Endodermal cell (in vitro differentiated cells): Measurements from ENCODE around the gene RAB3C. TPM values are rescaled to one million over a fixed set of nuclear protein-coding genes. Genes with fewer than 3 reads are reported as not detected.

Experiments
- DNase-seq: peaks from one replicate; pipeline ENCODE4 v3.0.0-alpha.2; 2017
- H3K27ac ChIP-seq: 2 replicates; pipeline ENCODE4 v1.5.1; 2013; ENCODE audit warnings: mild to moderate bottlenecking, low read depth, low read length, moderate library complexity
- H3K27me3 ChIP-seq: 2 replicates; pipeline ENCODE4 v1.6.1; 2013; ENCODE audit warnings: mild to moderate bottlenecking, low read length, moderate library complexity; ENCODE audit not compliant: insufficient read depth, control insufficient read depth, poor library complexity, severe bottlenecking
- H3K36me3 ChIP-seq: 2 replicates; pipeline ENCODE4 v1.7.0; 2013; ENCODE audit warnings: mild to moderate bottlenecking, low read length, moderate library complexity; ENCODE audit not compliant: control insufficient read depth, insufficient read depth
- H3K4me1 ChIP-seq: one replicate; pipeline ENCODE4 v1.7.0; 2013; ENCODE audit warnings: low read length; ENCODE audit not compliant: control insufficient read depth, insufficient read depth
- H3K4me3 ChIP-seq: 2 replicates; pipeline ENCODE4 v1.5.1; 2013; ENCODE audit warnings: mild to moderate bottlenecking, low read length, moderate library complexity
- H3K9ac ChIP-seq: 2 replicates; pipeline ENCODE4 v1.6.1; 2013; ENCODE audit warnings: mild to moderate bottlenecking, low read length, moderate library complexity; ENCODE audit not compliant: poor library complexity, severe bottlenecking; ENCODE audit errors: extremely low read depth
- H3K9me3 ChIP-seq: 2 replicates; pipeline ENCODE4 v1.6.1; 2013; ENCODE audit warnings: mild to moderate bottlenecking, low read length, moderate library complexity; ENCODE audit not compliant: control insufficient read depth
- H3K27ac Mint-ChIP-seq: 2 replicates; pipeline ENCODE4 v1.8.0; 2020; ENCODE audit warnings: mixed read lengths
- H3K27me3 Mint-ChIP-seq: 2 replicates; pipeline ENCODE4 v1.8.0; 2021; ENCODE audit warnings: mild to moderate bottlenecking, mixed read lengths; ENCODE audit not compliant: insufficient read depth
- H3K36me3 Mint-ChIP-seq: 2 replicates; pipeline ENCODE4 v1.8.0; 2020; ENCODE audit warnings: low read depth, mixed read lengths
- H3K4me1 Mint-ChIP-seq: 2 replicates; pipeline ENCODE4 v1.8.0; 2020; ENCODE audit warnings: mixed read lengths
- H3K4me3 Mint-ChIP-seq: 2 replicates; pipeline ENCODE4 v1.8.0; 2020; ENCODE audit warnings: mild to moderate bottlenecking, moderate library complexity, mixed read lengths
- H3K9me3 Mint-ChIP-seq: 2 replicates; pipeline ENCODE4 v1.8.0; 2020; ENCODE audit warnings: mild to moderate bottlenecking, mixed read lengths
- CTCF ChIP-seq: fragments of 200-600 bp; sonication (generic); conservative IDR thresholded peaks from 2 replicates; pipeline ENCODE4 v1.5.0; 2021; ENCODE audit warnings: antibody characterized with exemption, mild to moderate bottlenecking
- WGBS, 2 experiments: methylation state at CpG; one replicate each; pipeline versions ENCODE4 v1.1.5 to v1.1.7; 2013; ENCODE audit warnings: missing lambda C conversion rate in 2 of 2, mixed read lengths in 1 of 2; ENCODE audit not compliant: insufficient coverage in 1 of 2, insufficient read length in 1 of 2; 5-methylcytosine and 5-hydroxymethylcytosine counted together
- total RNA-seq, 2 donors: library from RNA; stranded (reverse); fragmentation: NEBNext Ultra II Directional in 1 of 2; extraction: Animal tissue kit (Norgen Biotek cat#: 25700) in 1 of 2; gene quantifications; 2 replicates in 1 of 2; 3 replicates in 1 of 2; pipeline ENCODE4 v1.2.1, GENCODE V29; 2021

The RAB3C gene
- total RNA-seq, 2 donors from 2014 or later, result 5.8 to 15.1 TPM

DNA sequence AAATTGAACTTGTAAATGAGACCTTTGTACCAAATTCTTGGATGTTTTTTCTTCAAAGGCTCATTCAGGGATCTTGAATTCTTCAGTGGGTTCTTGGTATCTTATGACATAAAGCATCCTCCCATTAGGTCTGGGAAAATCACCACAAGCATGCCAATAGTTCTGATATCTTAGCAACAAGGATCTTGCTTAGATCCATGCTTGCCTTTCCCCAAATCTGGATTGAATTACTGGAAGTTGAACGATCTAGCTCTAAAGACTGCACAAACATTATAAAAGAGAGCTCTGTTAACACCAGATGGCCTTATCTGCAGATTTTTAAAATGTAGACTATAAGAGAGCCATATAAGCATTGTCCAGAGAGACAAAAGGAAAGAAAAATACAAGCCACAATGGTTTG, 266.3 kb downstream of the RAB3C start:
- no peaks in the 10 kb centered on the region for H3K9me3 ChIP-seq
- no peak for DNase-seq
- Mint-ChIP-seq H3K27me3 (no peaks in the 10 kb centered on the region), H3K4me3 (no peak overlapping the region), H3K4me1 (peaks cover 16% of the 10 kb centered on the region), H3K9me3 (no peaks in the 10 kb centered on the region), H3K36me3 (no peaks in the 10 kb centered on the region), H3K27ac (no peak overlapping the region)
- no peaks in the 10 kb centered on the region for H3K27me3 ChIP-seq
- no peak overlapping the region for H3K9ac ChIP-seq
- H3K27ac ChIP-seq, result peak overlapping the region; percentile 66
- TF ChIP-seq CTCF, result no peak
- no peak overlapping the region for H3K4me3 ChIP-seq
- WGBS, 2 experiments, result 96% methylated on average over 1 of the region's 1 CpG; no CpG with 5 or more reads in 1 of the 2 experiments
- peaks cover 22% of the 10 kb centered on the region for H3K4me1 ChIP-seq
- H3K36me3 ChIP-seq, result no peaks in the 10 kb centered on the region

DNA sequence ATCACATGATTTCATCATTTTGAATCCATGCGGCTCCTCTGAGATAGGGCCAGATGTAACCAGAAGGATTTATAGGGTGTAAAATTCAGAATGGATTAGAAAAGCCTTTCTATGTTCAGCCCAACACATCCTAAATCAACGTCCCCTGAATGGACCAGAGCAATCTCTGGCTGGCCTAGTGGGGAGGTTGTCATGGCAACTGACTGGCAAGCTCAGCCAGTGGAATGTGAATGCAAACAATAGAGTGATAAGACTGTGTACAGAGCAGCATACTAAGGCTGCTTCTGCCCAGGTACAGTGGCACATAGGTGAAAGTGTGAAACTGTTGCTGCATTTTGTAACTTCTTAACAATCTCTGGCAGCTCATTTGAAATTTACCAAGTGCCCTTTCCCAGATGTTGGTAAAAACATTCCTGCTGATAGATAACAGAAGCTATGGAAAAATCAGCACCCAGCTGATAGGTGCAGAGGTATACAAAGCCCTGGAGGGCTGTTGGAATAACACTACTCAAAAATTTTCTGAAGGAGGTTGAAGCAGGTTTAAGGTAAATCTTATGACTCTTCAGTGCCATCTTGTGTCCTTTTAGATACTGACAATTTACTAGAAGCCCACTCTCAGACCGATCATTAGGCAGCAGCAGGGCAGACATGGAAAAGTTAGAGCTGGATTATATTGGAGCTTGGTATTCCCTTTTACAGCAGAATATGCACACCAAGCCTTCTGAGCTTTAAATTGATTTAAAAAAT, 267.2 kb downstream of the RAB3C start:
- peaks cover 22% of the 10 kb centered on the region for H3K4me1 ChIP-seq
- no peak overlapping the region for H3K27ac Mint-ChIP-seq
- H3K27me3 ChIP-seq, result no peaks in the 10 kb centered on the region
- no peak overlapping the region for H3K4me3 Mint-ChIP-seq
- H3K9ac ChIP-seq, result no peak overlapping the region
- no peaks in the 10 kb centered on the region for H3K36me3 Mint-ChIP-seq
- H3K4me3 ChIP-seq, result no peak overlapping the region
- TF ChIP-seq CTCF, result peak; percentile 83
- H3K9me3 ChIP-seq, result no peaks in the 10 kb centered on the region
- H3K4me1 Mint-ChIP-seq, result peaks cover 16% of the 10 kb centered on the region
- DNase-seq, result peak; percentile 81
- no peaks in the 10 kb centered on the region for H3K9me3 Mint-ChIP-seq
- H3K27me3 Mint-ChIP-seq, result no peaks in the 10 kb centered on the region
- H3K27ac ChIP-seq, result peak overlapping the region; percentile 66
- no peaks in the 10 kb centered on the region for H3K36me3 ChIP-seq
- 27 to 33% methylated on average over 1 to 3 of the region's 3 CpGs for WGBS, 2 experiments

GRCh38 chr5:58851153-58851552, 268.3 kb downstream of the RAB3C start:
- no peaks in the 10 kb centered on the region for H3K27me3 Mint-ChIP-seq
- no peak overlapping the region for H3K4me3 Mint-ChIP-seq
- no peaks in the 10 kb centered on the region for H3K36me3 ChIP-seq
- peaks cover 16% of the 10 kb centered on the region for H3K4me1 Mint-ChIP-seq
- H3K27me3 ChIP-seq, result no peaks in the 10 kb centered on the region
- no peaks in the 10 kb centered on the region for H3K9me3 ChIP-seq
- H3K9me3 Mint-ChIP-seq, result no peaks in the 10 kb centered on the region
- H3K27ac Mint-ChIP-seq, result no peak overlapping the region
- no peaks in the 10 kb centered on the region for H3K36me3 Mint-ChIP-seq
- no peak for DNase-seq
- no peak for TF ChIP-seq CTCF
- H3K27ac ChIP-seq, result no peak overlapping the region
- peaks cover 22% of the 10 kb centered on the region for H3K4me1 ChIP-seq
- WGBS, 2 experiments, result 81 to 100% methylated on average over 4 to 5 of the region's 7 CpGs
- no peak overlapping the region for H3K9ac ChIP-seq
- no peak overlapping the region for H3K4me3 ChIP-seq
